ENCODE data around the gene KCTD20.

The KCTD20 gene

GRCh38 chr6:36423101-36423824 is 19.5 kb upstream of the KCTD20 start:
- H3K27me3 ChIP-seq (ENCODE audit: control insufficient read depth in 1 of 2, insufficient read depth in 2 of 2, low read length in 2 of 2), result no peaks in the 10 kb centered on the region
- H3K9ac ChIP-seq (ENCODE audit: low read depth in 1 of 2, low read length in 2 of 2), result peak overlapping the region; percentile 58 to 83
- H3K27ac ChIP-seq (ENCODE audit: low read depth, low read length), result peak overlapping the region; percentile 60
- H3K36me3 ChIP-seq (ENCODE audit: control insufficient read depth in 1 of 2, insufficient read depth in 2 of 2, low read length in 2 of 2), result no peaks in the 10 kb centered on the region
- H3K4me1 ChIP-seq (ENCODE audit: control insufficient read depth in 1 of 2, insufficient read depth in 2 of 2, low read length in 2 of 2), result peaks cover 6% of the 10 kb centered on the region in 2 donors
- H3K9me3 ChIP-seq (ENCODE audit: control insufficient read depth in 1 of 2, low read length in 2 of 2), result no peaks in the 10 kb centered on the region
- peak overlapping the region; percentile 82 to 83 for H3K4me3 ChIP-seq (ENCODE audit: low read depth in 1 of 2, low read length in 2 of 2)

GRCh38 chr6:36426622-36427021 is 16.2 kb upstream of the KCTD20 start:
- H3K27ac ChIP-seq (ENCODE audit: low read depth, low read length), result no peak overlapping the region
- H3K4me1 ChIP-seq (ENCODE audit: control insufficient read depth in 1 of 2, insufficient read depth in 2 of 2, low read length in 2 of 2), result peaks cover 6% of the 10 kb centered on the region in 2 donors
- H3K9me3 ChIP-seq (ENCODE audit: control insufficient read depth in 1 of 2, low read length in 2 of 2), result no peaks in the 10 kb centered on the region
- H3K9ac ChIP-seq (ENCODE audit: low read depth in 1 of 2, low read length in 2 of 2), result no peak overlapping the region
- no peaks in the 10 kb centered on the region for H3K27me3 ChIP-seq (ENCODE audit: control insufficient read depth in 1 of 2, insufficient read depth in 2 of 2, low read length in 2 of 2)
- H3K36me3 ChIP-seq (ENCODE audit: control insufficient read depth in 1 of 2, insufficient read depth in 2 of 2, low read length in 2 of 2), result no peaks in the 10 kb centered on the region
- H3K4me3 ChIP-seq (ENCODE audit: low read depth in 1 of 2, low read length in 2 of 2), result no peak overlapping the region

- Histone ChIP-seq H3K9me3 (ENCODE audit: control insufficient read depth in 1 of 2, low read length in 2 of 2) (no peaks in the 10 kb centered on the region), H3K36me3 (ENCODE audit: control insufficient read depth in 1 of 2, insufficient read depth in 2 of 2, low read length in 2 of 2) (no peaks in the 10 kb centered on the region), H3K9ac (ENCODE audit: low read depth in 1 of 2, low read length in 2 of 2) (no peak overlapping the region), H3K27ac (ENCODE audit: low read depth, low read length) (no peak overlapping the region), H3K4me1 (ENCODE audit: control insufficient read depth in 1 of 2, insufficient read depth in 2 of 2, low read length in 2 of 2) (no peaks in the 10 kb centered on the region), H3K27me3 (ENCODE audit: control insufficient read depth in 1 of 2, insufficient read depth in 2 of 2, low read length in 2 of 2) (no peaks in the 10 kb centered on the region), H3K4me3 (ENCODE audit: low read depth in 1 of 2, low read length in 2 of 2) (no peak overlapping the region)
Observed at GRCh38 chr6:36428911-36429310, 13.9 kb upstream of the KCTD20 start.

- H3K9me3 ChIP-seq (ENCODE audit: control insufficient read depth in 1 of 2, low read length in 2 of 2), result no peaks in the 10 kb centered on the region
- no peaks in the 10 kb centered on the region for H3K4me1 ChIP-seq (ENCODE audit: control insufficient read depth in 1 of 2, insufficient read depth in 2 of 2, low read length in 2 of 2)
- no peak overlapping the region for H3K4me3 ChIP-seq (ENCODE audit: low read depth in 1 of 2, low read length in 2 of 2)
- H3K27me3 ChIP-seq (ENCODE audit: control insufficient read depth in 1 of 2, insufficient read depth in 2 of 2, low read length in 2 of 2), result no peaks in the 10 kb centered on the region
- H3K27ac ChIP-seq (ENCODE audit: low read depth, low read length), result no peak overlapping the region
- no peaks in the 10 kb centered on the region for H3K36me3 ChIP-seq (ENCODE audit: control insufficient read depth in 1 of 2, insufficient read depth in 2 of 2, low read length in 2 of 2)
- no peak overlapping the region for H3K9ac ChIP-seq (ENCODE audit: low read depth in 1 of 2, low read length in 2 of 2)
Observed at GRCh38 chr6:36430351-36430750, 12.4 kb upstream of the KCTD20 start.

GRCh38 chr6:36431197-36431596 is 11.6 kb upstream of the KCTD20 start:
- H3K9me3 ChIP-seq (ENCODE audit: control insufficient read depth in 1 of 2, low read length in 2 of 2), result no peaks in the 10 kb centered on the region
- H3K27ac ChIP-seq (ENCODE audit: low read depth, low read length), result no peak overlapping the region
- no peaks in the 10 kb centered on the region for H3K27me3 ChIP-seq (ENCODE audit: control insufficient read depth in 1 of 2, insufficient read depth in 2 of 2, low read length in 2 of 2)
- H3K4me3 ChIP-seq (ENCODE audit: low read depth in 1 of 2, low read length in 2 of 2), result no peak overlapping the region
- H3K9ac ChIP-seq (ENCODE audit: low read depth in 1 of 2, low read length in 2 of 2), result no peak overlapping the region
- no peaks in the 10 kb centered on the region for H3K36me3 ChIP-seq (ENCODE audit: control insufficient read depth in 1 of 2, insufficient read depth in 2 of 2, low read length in 2 of 2)
- no peaks in the 10 kb centered on the region for H3K4me1 ChIP-seq (ENCODE audit: control insufficient read depth in 1 of 2, insufficient read depth in 2 of 2, low read length in 2 of 2)

- Histone ChIP-seq H3K9ac (ENCODE audit: low read depth in 1 of 2, low read length in 2 of 2) (no peak overlapping the region), H3K4me1 (ENCODE audit: control insufficient read depth in 1 of 2, insufficient read depth in 2 of 2, low read length in 2 of 2) (no peaks in the 10 kb centered on the region), H3K4me3 (ENCODE audit: low read depth in 1 of 2, low read length in 2 of 2) (no peak overlapping the region), H3K27ac (ENCODE audit: low read depth, low read length) (no peak overlapping the region), H3K36me3 (ENCODE audit: control insufficient read depth in 1 of 2, insufficient read depth in 2 of 2, low read length in 2 of 2) (no peaks in the 10 kb centered on the region), H3K27me3 (ENCODE audit: control insufficient read depth in 1 of 2, insufficient read depth in 2 of 2, low read length in 2 of 2) (no peaks in the 10 kb centered on the region), H3K9me3 (ENCODE audit: control insufficient read depth in 1 of 2, low read length in 2 of 2) (no peaks in the 10 kb centered on the region)
Observed at GRCh38 chr6:36432151-36432671, 10.6 kb upstream of the KCTD20 start.

- Histone ChIP-seq H3K36me3 (ENCODE audit: control insufficient read depth in 1 of 2, insufficient read depth in 2 of 2, low read length in 2 of 2) (no peaks in the 10 kb centered on the region), H3K9ac (ENCODE audit: low read depth in 1 of 2, low read length in 2 of 2) (no peak overlapping the region), H3K27ac (ENCODE audit: low read depth, low read length) (no peak overlapping the region), H3K4me3 (ENCODE audit: low read depth in 1 of 2, low read length in 2 of 2) (no peak overlapping the region), H3K27me3 (ENCODE audit: control insufficient read depth in 1 of 2, insufficient read depth in 2 of 2, low read length in 2 of 2) (no peaks in the 10 kb centered on the region), H3K9me3 (ENCODE audit: control insufficient read depth in 1 of 2, low read length in 2 of 2) (no peaks in the 10 kb centered on the region), H3K4me1 (ENCODE audit: control insufficient read depth in 1 of 2, insufficient read depth in 2 of 2, low read length in 2 of 2) (peaks cover 0 to 11% of the 10 kb centered on the region in 2 donors)
Observed at GRCh38 chr6:36436466-36436865, 6.3 kb upstream of the KCTD20 start.

GRCh38 chr6:36441307-36441894 is 1.4 kb upstream of the KCTD20 start:
- H3K36me3 ChIP-seq (ENCODE audit: control insufficient read depth in 1 of 2, insufficient read depth in 2 of 2, low read length in 2 of 2), result no peaks in the 10 kb centered on the region
- peak overlapping the region; percentile 67 for H3K27ac ChIP-seq (ENCODE audit: low read depth, low read length)
- peaks cover 22 to 27% of the 10 kb centered on the region in 2 donors for H3K4me1 ChIP-seq (ENCODE audit: control insufficient read depth in 1 of 2, insufficient read depth in 2 of 2, low read length in 2 of 2)
- H3K9me3 ChIP-seq (ENCODE audit: control insufficient read depth in 1 of 2, low read length in 2 of 2), result no peaks in the 10 kb centered on the region
- H3K4me3 ChIP-seq (ENCODE audit: low read depth in 1 of 2, low read length in 2 of 2), result no peak overlapping the region
- no peaks in the 10 kb centered on the region for H3K27me3 ChIP-seq (ENCODE audit: control insufficient read depth in 1 of 2, insufficient read depth in 2 of 2, low read length in 2 of 2)
- peak overlapping the region; percentile 0 to 19 for H3K9ac ChIP-seq (ENCODE audit: low read depth in 1 of 2, low read length in 2 of 2)

- Histone ChIP-seq H3K9ac (ENCODE audit: low read depth in 1 of 2, low read length in 2 of 2) (peak overlapping the region; percentile 65 to 97), H3K36me3 (ENCODE audit: control insufficient read depth in 1 of 2, insufficient read depth in 2 of 2, low read length in 2 of 2) (no peaks in the 10 kb centered on the region), H3K27me3 (ENCODE audit: control insufficient read depth in 1 of 2, insufficient read depth in 2 of 2, low read length in 2 of 2) (no peaks in the 10 kb centered on the region), H3K4me1 (ENCODE audit: control insufficient read depth in 1 of 2, insufficient read depth in 2 of 2, low read length in 2 of 2) (peaks cover 22 to 27% of the 10 kb centered on the region in 2 donors), H3K4me3 (ENCODE audit: low read depth in 1 of 2, low read length in 2 of 2) (peak overlapping the region; percentile 78 to 93), H3K9me3 (ENCODE audit: control insufficient read depth in 1 of 2, low read length in 2 of 2) (no peaks in the 10 kb centered on the region), H3K27ac (ENCODE audit: low read depth, low read length) (peak overlapping the region; percentile 96)
Observed at GRCh38 chr6:36442103-36442670, 613 bp upstream of the KCTD20 start.

Data from duodenal mucosa (tissue), 2 donors.